GM23248 (cell line): ENCODE measurements around the gene GREM1. TPM values are rescaled to one million over a fixed set of nuclear protein-coding genes. Genes with fewer than 3 reads are reported as not detected.

Experiments used
- DNase-seq: peaks from one replicate; pipeline ENCODE4 v3.0.0-alpha.2; 2015
- H2AFZ ChIP-seq: fragments of 200-600 bp; sonication (generic); 2 replicates; pipeline ENCODE4 v1.6.1; 2016; ENCODE audit warnings: antibody characterized with exemption
- H3F3A ChIP-seq: fragments of 200-600 bp; sonication (generic); 2 replicates; pipeline ENCODE4 v1.6.1; 2016; ENCODE audit warnings: mild to moderate bottlenecking, antibody characterized with exemption, mixed run types; ENCODE audit not compliant: insufficient read depth
- H3K27ac ChIP-seq: fragments of 200-600 bp; sonication (generic); 2 replicates; pipeline ENCODE4 v1.5.1; 2016; ENCODE audit warnings: mild to moderate bottlenecking
- H3K27me3 ChIP-seq: fragments of 200-600 bp; sonication (generic); replicated peaks from 2 replicates; pipeline ENCODE4 v1.6.1; 2016; ENCODE audit warnings: mild to moderate bottlenecking; ENCODE audit not compliant: insufficient read depth
- H3K36me3 ChIP-seq: fragments of 200-600 bp; sonication (generic); 2 replicates; pipeline ENCODE4 v1.6.1; 2016; ENCODE audit warnings: low read depth, mild to moderate bottlenecking
- H3K4me1 ChIP-seq: fragments of 200-600 bp; sonication (generic); 2 replicates; pipeline ENCODE4 v1.6.1; 2016; ENCODE audit warnings: mild to moderate bottlenecking; ENCODE audit not compliant: insufficient read depth
- H3K4me2 ChIP-seq: fragments of 200-600 bp; sonication (generic); one replicate; pipeline ENCODE4 v1.6.1; 2016; ENCODE audit warnings: mild to moderate bottlenecking; ENCODE audit not compliant: unreplicated experiment
- H3K4me3 ChIP-seq: fragments of 200-600 bp; sonication (generic); 2 replicates; pipeline ENCODE4 v1.5.1; 2016; ENCODE audit warnings: mild to moderate bottlenecking
- H3K79me2 ChIP-seq: fragments of 200-600 bp; sonication (generic); 2 replicates; pipeline ENCODE4 v1.6.1; 2016; ENCODE audit warnings: mild to moderate bottlenecking; ENCODE audit not compliant: insufficient read depth
- H3K9ac ChIP-seq: fragments of 200-600 bp; sonication (generic); 2 replicates; pipeline ENCODE4 v1.6.1; 2016; ENCODE audit warnings: mild to moderate bottlenecking
- H3K9me2 ChIP-seq: fragments of 200-600 bp; sonication (generic); 2 replicates; pipeline ENCODE4 v1.6.1; 2016; ENCODE audit warnings: mixed run types, mild to moderate bottlenecking, moderate library complexity; ENCODE audit not compliant: insufficient read depth
- H3K9me3 ChIP-seq: fragments of 200-600 bp; sonication (generic); one replicate; pipeline ENCODE4 v1.6.1; 2017; ENCODE audit warnings: low read depth
- H4K20me1 ChIP-seq: fragments of 200-600 bp; sonication (generic); 2 replicates; pipeline ENCODE4 v1.6.0; 2016; ENCODE audit not compliant: insufficient read depth
- EZH2 ChIP-seq: fragments of 200-600 bp; sonication (generic); IDR thresholded peaks from 2 replicates; pipeline ENCODE4 v1.6.1; 2018; ENCODE audit warnings: antibody characterized with exemption, mild to moderate bottlenecking; ENCODE audit not compliant: insufficient read depth, poor library complexity, severe bottlenecking
- EZH2phosphoT487 ChIP-seq: fragments of 200-600 bp; sonication (generic); IDR thresholded peaks from 2 replicates; pipeline ENCODE4 v1.6.1; 2018; ENCODE audit warnings: antibody characterized with exemption, moderate library complexity, mild to moderate bottlenecking, low read depth; ENCODE audit not compliant: insufficient read depth
- WGBS, 2 experiments: methylation state at CpG; one replicate each; pipeline ENCODE4 v1.1.6; 2015 to 2017; ENCODE audit warnings: low lambda C conversion rate in 2 of 2, low coverage in 1 of 2; ENCODE audit errors: missing lambda C conversion rate in 2 of 2; 5-methylcytosine and 5-hydroxymethylcytosine counted together
- in situ Hi-C: fragments of 300-500 bp; cut with MboI; formaldehyde crosslinking; loops from 2 replicates; pipeline ENCODE4 v1.15.0; 2020
- polyA plus RNA-seq: library from polyadenylated mRNA; unstranded; fragments of >200 nt; fragmentation: Nextera tagmentation; extraction: Ambion mirVana; gene quantifications from 2 replicates; pipeline ENCODE4 v1.2.1, GENCODE V29; 2016
- total RNA-seq: library from RNA; depleted of rRNA; stranded (reverse); fragments of >200 nt; shearing (Covaris generic); gene quantifications from 2 replicates; pipeline ENCODE4 v1.2.3, GENCODE V29; 2014; rRNA removed

The GREM1 gene
- total and polyA plus RNA-seq, 2 experiments from 2014 or later: 584 to 1,005 TPM

DNA sequence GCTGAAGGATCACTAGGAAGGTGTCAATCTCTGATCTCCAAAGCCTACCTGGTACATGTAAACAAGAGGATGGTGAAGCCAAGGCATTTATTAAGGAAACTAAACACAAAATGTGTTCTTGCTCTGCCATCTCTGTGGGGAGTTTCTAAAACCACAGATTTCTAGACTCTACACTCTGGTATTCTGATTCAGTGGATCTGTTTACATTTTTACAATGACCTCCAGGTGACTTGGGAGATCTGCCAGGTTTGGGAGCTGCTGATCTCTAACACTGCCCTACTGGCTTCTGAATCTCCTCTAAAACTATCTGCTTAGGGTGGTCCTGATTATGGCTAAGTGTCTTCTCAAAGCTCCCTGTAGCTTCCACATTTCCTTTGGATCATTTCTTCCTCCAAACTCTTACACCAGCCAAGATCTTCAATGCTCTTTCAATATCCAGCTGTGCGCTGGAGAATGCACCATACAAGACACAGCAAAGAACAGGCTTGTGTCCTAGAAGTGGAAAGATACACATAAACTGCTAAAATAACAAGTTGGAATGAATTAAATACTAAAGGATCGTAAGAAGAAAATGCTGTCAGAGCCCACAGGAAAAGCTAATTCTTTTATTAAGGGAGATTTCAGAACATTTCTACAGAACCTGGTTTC, 72.7 kb downstream of the GREM1 start:
- DNase-seq: peak; percentile 48
- H3K4me3 ChIP-seq: no peak overlapping the region

DNA sequence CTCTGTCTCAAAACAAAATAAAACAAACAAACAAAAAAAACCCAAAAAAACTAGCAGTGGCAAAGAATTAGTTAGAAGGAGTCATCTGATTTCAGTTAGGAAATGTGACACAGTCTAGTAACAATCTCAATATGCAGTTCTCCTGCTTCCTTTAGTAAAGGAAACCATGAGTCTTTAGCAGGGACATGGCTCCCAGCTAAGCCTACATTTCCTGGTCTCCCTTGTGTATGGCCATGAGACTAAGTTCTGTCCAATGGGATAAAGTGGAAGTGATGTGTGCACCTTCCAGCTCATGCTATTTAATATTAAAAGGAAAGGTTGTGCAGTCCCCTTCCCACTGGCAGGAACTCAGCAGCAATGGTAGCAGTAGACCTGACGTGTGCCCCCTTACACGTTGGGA, 74.6 kb downstream of the GREM1 start:
- no peaks in the 10 kb centered on the region for H4K20me1 ChIP-seq
- H3K27ac ChIP-seq: no peak overlapping the region
- in situ Hi-C loops: no loop called here
- whole genome bisulfite sequencing, 2 experiments: 100% methylated on average over 2 of the region's 2 CpGs
- no peak for DNase-seq
- H3K4me3 ChIP-seq: no peak overlapping the region
- no peak overlapping the region for H2AFZ ChIP-seq
- H3K36me3 ChIP-seq: no peaks in the 10 kb centered on the region
- peaks cover 27% of the 10 kb centered on the region for H3K4me1 ChIP-seq
- no peaks in the 10 kb centered on the region for H3K79me2 ChIP-seq
- TF ChIP-seq EZH2phosphoT487 (no peak), EZH2 (no peak)
- H3K4me2 ChIP-seq: no peak overlapping the region
- H3F3A ChIP-seq: peaks cover 31% of the 10 kb centered on the region
- no peaks in the 10 kb centered on the region for H3K27me3 ChIP-seq
- H3K9me3 ChIP-seq: no peaks in the 10 kb centered on the region
- no peak overlapping the region for H3K9ac ChIP-seq
- H3K9me2 ChIP-seq: 0 out of 2 replicates have a peak, but pooled peaks cover 4% of the 10 kb centered on the region

More for the DNA sequence above, 72.7 kb downstream of the GREM1 start:
- H3K9me3 ChIP-seq: no peaks in the 10 kb centered on the region
- H3F3A ChIP-seq: peaks cover 31% of the 10 kb centered on the region
- no peaks in the 10 kb centered on the region for H3K79me2 ChIP-seq
- no peak overlapping the region for H2AFZ ChIP-seq
- 99 to 100% methylated on average over 2 of the region's 2 CpGs for WGBS, 2 experiments
- H3K4me1 ChIP-seq: peaks cover 27% of the 10 kb centered on the region
- no peaks in the 10 kb centered on the region for H4K20me1 ChIP-seq
- in situ Hi-C loops: no loop called here
- no peaks in the 10 kb centered on the region for H3K27me3 ChIP-seq
- H3K36me3 ChIP-seq: no peaks in the 10 kb centered on the region
- no peak overlapping the region for H3K27ac ChIP-seq
- no peak overlapping the region for H3K9ac ChIP-seq
- no peak for TF ChIP-seq EZH2
- no peak for TF ChIP-seq EZH2phosphoT487
- H3K9me2 ChIP-seq: 0 out of 2 replicates have a peak, but pooled peaks cover 4% of the 10 kb centered on the region
- peak overlapping the region; percentile 26 for H3K4me2 ChIP-seq

Other genes starting within 250 kb of the GREM1 start
- gene GOLGA8N, start 124.5 kb upstream of the GREM1 start, total RNA-seq: 0.63 and 0.65 TPM in 2 replicates
- 0.35 and 0.39 TPM in 2 replicates for gene GOLGA8N, start 124.5 kb upstream of the GREM1 start, polyA plus RNA-seq
- 13.2 and 18.5 TPM in 2 replicates for gene ARHGAP11A, start 102.5 kb upstream of the GREM1 start, total RNA-seq
- gene ARHGAP11A, start 102.5 kb upstream of the GREM1 start, polyA plus RNA-seq: 11.9 and 13.0 TPM in 2 replicates
- gene SCG5, start 76.3 kb upstream of the GREM1 start, total RNA-seq: 16.2 and 26.1 TPM in 2 replicates
- gene SCG5, start 76.3 kb upstream of the GREM1 start, polyA plus RNA-seq: 19.5 and 20.5 TPM in 2 replicates